T-helper 9 cell (primary cell): ENCODE data around the gene MRPS12.

Source experiments
- DNase-seq: peaks from one replicate; pipeline ENCODE4 v3.0.0-alpha.2; 2020

MRPS12 gene

GRCh38 chr19:38977445-38978325, 46.9 kb downstream of the MRPS12 start:
- no peak for DNase-seq

GRCh38 chr19:38978326-38978689, 47.6 kb downstream of the MRPS12 start:
- no peak for DNase-seq

GRCh38 chr19:38979812-38980211, 49.1 kb downstream of the MRPS12 start:
- DNase-seq = no peak

- no peak for DNase-seq
Observed at GRCh38 chr19:38980583-38981374, 50.0 kb downstream of the MRPS12 start.
